ENCODE results near the gene CXXC4.

Gene CXXC4

DNA sequence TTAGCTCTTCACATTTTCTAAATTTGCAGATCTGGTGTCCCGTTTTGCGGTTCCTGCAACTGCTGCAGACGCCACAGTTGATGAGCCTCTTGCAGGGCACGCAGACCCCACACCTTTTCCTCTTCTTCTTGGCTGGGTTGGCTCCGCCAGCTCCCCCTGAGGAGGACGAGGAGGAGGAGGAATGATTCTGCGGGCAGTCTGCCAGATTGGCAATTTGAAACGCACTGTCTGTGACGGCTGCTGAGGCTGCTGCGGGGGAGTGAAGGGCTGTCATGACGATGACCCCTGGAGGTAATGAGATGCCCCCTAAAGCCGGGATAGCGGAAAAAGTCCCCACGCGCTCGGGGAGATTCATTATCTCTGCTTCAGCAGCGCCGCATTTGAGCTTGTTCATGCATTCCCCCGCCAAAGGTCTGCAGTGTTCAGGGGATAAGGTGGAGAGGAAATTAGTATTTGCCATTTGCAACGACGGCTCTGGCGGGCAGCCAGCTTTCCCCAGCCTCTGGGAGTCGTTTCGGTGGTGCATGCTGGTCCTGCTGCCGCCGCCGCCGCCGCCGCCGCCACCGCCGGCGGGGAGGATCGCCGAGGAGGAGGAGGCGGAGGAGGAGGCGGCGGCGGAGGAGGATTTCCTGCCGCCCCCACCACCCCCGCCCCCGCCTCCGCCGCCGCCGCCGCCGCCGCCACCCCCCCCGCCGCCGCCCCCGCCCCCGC is 3.8 kb downstream of the CXXC4 start:
- Histone ChIP-seq H3K36me3 (replicated peaks; ENCODE audit: low read depth, low read length) (no peaks in the 10 kb centered on the region), H3K9ac (ENCODE audit: low read length) (peak overlapping the region; percentile 89), H3K27ac (ENCODE audit: low read length) (peak overlapping the region; percentile 89), H3K4me1 (ENCODE audit: low read length) (peaks cover 50% of the 10 kb centered on the region), H3K27me3 (ENCODE audit: low read depth, low read length) (no peaks in the 10 kb centered on the region), H3K9me3 (ENCODE audit: insufficient read depth, low read length) (no peaks in the 10 kb centered on the region), H3K4me3 (ENCODE audit: low read length) (peak overlapping the region; percentile 85), H3K79me2 (ENCODE audit: low read length) (peaks cover 6% of the 10 kb centered on the region), H3K4me2 (ENCODE audit: low read length) (peak overlapping the region; percentile 98), H2AFZ (ENCODE audit: low read depth, low read length) (peak overlapping the region; percentile 55; the same call in 1 of the 2 replicates), H4K20me1 (ENCODE audit: insufficient read depth, low read length) (no peaks in the 10 kb centered on the region)
- TF ChIP-seq EZH2phosphoT487 (IDR thresholded peaks at IDR 0.05; ENCODE audit: low read depth), result no peak
- TF ChIP-seq, protein P1, sequence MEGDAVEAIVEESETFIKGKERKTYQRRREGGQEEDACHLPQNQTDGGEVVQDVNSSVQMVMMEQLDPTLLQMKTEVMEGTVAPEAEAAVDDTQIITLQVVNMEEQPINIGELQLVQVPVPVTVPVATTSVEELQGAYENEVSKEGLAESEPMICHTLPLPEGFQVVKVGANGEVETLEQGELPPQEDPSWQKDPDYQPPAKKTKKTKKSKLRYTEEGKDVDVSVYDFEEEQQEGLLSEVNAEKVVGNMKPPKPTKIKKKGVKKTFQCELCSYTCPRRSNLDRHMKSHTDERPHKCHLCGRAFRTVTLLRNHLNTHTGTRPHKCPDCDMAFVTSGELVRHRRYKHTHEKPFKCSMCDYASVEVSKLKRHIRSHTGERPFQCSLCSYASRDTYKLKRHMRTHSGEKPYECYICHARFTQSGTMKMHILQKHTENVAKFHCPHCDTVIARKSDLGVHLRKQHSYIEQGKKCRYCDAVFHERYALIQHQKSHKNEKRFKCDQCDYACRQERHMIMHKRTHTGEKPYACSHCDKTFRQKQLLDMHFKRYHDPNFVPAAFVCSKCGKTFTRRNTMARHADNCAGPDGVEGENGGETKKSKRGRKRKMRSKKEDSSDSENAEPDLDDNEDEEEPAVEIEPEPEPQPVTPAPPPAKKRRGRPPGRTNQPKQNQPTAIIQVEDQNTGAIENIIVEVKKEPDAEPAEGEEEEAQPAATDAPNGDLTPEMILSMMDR (IDR thresholded peaks at IDR 0.05; ENCODE audit: low read depth, low read length), result no peak; the same call in 1 of the 2 replicates

DNA sequence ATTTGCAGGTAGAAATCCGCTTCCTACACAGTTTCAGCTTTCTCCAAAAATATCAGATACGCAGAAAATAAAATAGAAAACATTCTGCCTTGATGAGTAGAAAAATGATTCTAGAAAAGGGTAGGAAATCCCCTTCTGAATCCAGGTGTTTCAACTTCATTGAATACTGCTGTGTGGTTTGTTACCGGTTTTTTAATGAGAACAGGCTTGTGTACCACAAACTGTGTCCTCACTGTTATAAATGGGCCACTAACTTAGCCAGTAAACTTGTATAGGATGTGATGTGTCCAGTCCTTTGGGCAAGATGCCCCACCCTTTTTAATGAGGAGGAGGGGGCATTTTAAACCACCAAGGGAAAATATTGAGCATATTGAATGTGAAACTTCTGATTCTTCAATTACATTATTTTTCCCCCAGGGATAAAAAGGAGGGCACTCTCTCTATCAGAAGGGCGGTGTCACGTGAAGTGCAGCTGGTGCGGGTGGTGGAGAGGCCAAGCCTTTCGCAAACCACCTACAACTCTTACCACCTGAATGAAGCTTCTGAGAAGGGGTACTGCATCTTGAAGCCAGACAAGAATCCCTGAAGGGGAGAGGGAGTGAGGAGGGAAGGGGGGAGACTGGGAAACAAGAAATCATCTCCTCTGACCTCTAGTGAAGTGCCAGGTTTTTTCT is 4.5 kb downstream of the CXXC4 start:
- Histone ChIP-seq H3K27ac (ENCODE audit: low read length) (peak overlapping the region; percentile 89), H3K79me2 (ENCODE audit: low read length) (peaks cover 6% of the 10 kb centered on the region), H3K36me3 (replicated peaks; ENCODE audit: low read depth, low read length) (no peaks in the 10 kb centered on the region), H2AFZ (ENCODE audit: low read depth, low read length) (peak overlapping the region; percentile 55; the same call in 1 of the 2 replicates), H3K4me3 (ENCODE audit: low read length) (peak overlapping the region; percentile 85), H3K9me3 (ENCODE audit: insufficient read depth, low read length) (no peaks in the 10 kb centered on the region), H3K9ac (ENCODE audit: low read length) (peak overlapping the region; percentile 86), H3K27me3 (ENCODE audit: low read depth, low read length) (no peaks in the 10 kb centered on the region), H4K20me1 (ENCODE audit: insufficient read depth, low read length) (no peaks in the 10 kb centered on the region), H3K4me1 (ENCODE audit: low read length) (peaks cover 50% of the 10 kb centered on the region), H3K4me2 (ENCODE audit: low read length) (peak overlapping the region; percentile 98)
- no peak for TF ChIP-seq EZH2phosphoT487 (IDR thresholded peaks at IDR 0.05; ENCODE audit: low read depth)
- TF ChIP-seq, protein P1 (IDR thresholded peaks at IDR 0.05; ENCODE audit: low read depth, low read length), result no peak

DNA sequence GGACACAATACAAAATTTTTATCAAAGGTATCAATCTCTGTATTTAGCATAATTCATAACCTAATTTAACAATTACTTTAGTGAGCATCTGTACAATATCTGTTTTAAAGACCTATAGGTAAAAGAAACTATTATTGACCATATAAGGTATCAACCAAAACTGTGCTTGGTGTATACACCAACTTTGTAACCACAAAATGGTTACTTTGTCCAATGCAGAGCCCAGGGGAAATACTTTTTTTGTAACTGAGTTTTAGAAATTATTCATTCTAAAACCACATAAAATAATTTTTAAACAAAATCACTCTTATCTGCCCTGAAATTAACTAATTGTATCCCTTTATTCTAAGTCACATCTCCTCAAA is 5.0 kb downstream of the CXXC4 start:
- peak overlapping the region; percentile 85 for H3K4me3 ChIP-seq (ENCODE audit: low read length)
- peak overlapping the region; percentile 55; the same call in 1 of the 2 replicates for H2AFZ ChIP-seq (ENCODE audit: low read depth, low read length)
- no peaks in the 10 kb centered on the region for H4K20me1 ChIP-seq (ENCODE audit: insufficient read depth, low read length)
- peak overlapping the region; percentile 98 for H3K4me2 ChIP-seq (ENCODE audit: low read length)
- H3K79me2 ChIP-seq (ENCODE audit: low read length), result peaks cover 6% of the 10 kb centered on the region
- H3K4me1 ChIP-seq (ENCODE audit: low read length), result peaks cover 50% of the 10 kb centered on the region
- peak overlapping the region; percentile 89 for H3K27ac ChIP-seq (ENCODE audit: low read length)
- TF ChIP-seq, protein P1 (IDR thresholded peaks at IDR 0.05; ENCODE audit: low read depth, low read length), result no peak
- TF ChIP-seq EZH2phosphoT487 (IDR thresholded peaks at IDR 0.05; ENCODE audit: low read depth), result no peak
- H3K27me3 ChIP-seq (ENCODE audit: low read depth, low read length), result no peaks in the 10 kb centered on the region
- H3K9me3 ChIP-seq (ENCODE audit: insufficient read depth, low read length), result no peaks in the 10 kb centered on the region
- no peaks in the 10 kb centered on the region for H3K36me3 ChIP-seq (replicated peaks; ENCODE audit: low read depth, low read length)
- H3K9ac ChIP-seq (ENCODE audit: low read length), result peak overlapping the region; percentile 86

DNA sequence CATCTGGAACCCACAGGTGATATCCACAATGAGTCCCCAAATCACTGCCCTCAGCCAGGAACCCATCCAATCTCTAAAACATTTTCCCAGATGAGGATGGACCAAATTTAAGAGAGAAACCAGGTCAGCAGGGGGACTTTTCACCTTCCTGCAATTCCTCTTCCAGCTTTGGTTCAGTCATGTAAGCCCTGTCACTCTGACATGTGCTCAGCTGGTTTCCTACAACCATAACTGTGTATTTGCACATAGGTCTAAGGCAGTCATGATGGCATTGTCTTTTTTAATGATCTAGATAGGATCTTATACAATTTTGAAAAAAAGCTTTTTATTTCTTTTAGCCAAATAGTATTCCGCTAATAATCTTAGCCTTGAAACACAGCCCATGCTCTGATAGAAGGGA is 6.5 kb downstream of the CXXC4 start:
- Histone ChIP-seq H3K9ac (ENCODE audit: low read length) (no peak overlapping the region), H3K4me1 (ENCODE audit: low read length) (peaks cover 40% of the 10 kb centered on the region), H3K27me3 (ENCODE audit: low read depth, low read length) (no peaks in the 10 kb centered on the region), H2AFZ (ENCODE audit: low read depth, low read length) (no peak overlapping the region), H3K9me3 (ENCODE audit: insufficient read depth, low read length) (no peaks in the 10 kb centered on the region), H3K4me2 (ENCODE audit: low read length) (peak overlapping the region; percentile 98; the same call in 1 of the 2 replicates), H3K79me2 (ENCODE audit: low read length) (peaks cover 6% of the 10 kb centered on the region; the same call in 1 of the 2 replicates), H3K27ac (ENCODE audit: low read length) (peak overlapping the region; percentile 89), H3K4me3 (ENCODE audit: low read length) (no peak overlapping the region; the same call in 1 of the 2 replicates), H3K36me3 (replicated peaks; ENCODE audit: low read depth, low read length) (no peaks in the 10 kb centered on the region), H4K20me1 (ENCODE audit: insufficient read depth, low read length) (no peaks in the 10 kb centered on the region)
- TF ChIP-seq, protein P1 (IDR thresholded peaks at IDR 0.05; ENCODE audit: low read depth, low read length), result no peak
- no peak for TF ChIP-seq EZH2phosphoT487 (IDR thresholded peaks at IDR 0.05; ENCODE audit: low read depth)
